Measurements from ENCODE around the gene RPGRIP1L. TPM values are rescaled to one million over a fixed set of nuclear protein-coding genes. Genes with fewer than 3 reads are reported as not detected.

RPGRIP1L gene
- total and polyA plus RNA-seq, 2 donors (not counting 1 experiment from before 2014, with no cell fraction given): 1.0 to 7.1 TPM

DNA sequence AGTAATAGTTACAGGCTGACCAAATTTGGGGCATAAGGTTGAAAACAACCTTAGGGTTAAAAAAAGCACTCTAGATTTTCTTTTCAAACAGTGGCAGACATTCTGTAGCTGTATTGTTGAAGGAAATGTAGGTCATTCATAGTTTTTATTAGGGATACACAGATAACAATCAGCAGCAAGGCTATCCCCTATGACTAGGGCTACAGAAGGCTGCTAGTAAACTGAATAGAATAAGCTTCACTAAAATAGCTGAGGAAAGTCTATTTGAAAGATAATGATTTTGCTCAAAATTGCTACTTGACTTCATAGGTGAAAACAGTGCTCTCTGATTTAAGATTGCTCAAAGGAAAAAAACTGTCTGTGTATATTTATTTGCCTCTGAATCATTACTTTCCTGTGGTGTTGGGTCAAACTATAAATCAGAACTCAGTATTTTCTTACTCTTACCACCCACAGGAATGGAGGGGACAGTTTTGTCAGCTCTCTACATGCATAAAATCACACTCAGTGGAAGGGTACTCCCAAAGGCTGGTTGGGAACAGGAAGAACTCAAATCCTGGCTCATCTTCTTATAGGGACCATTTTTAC, 24.8 kb downstream of the RPGRIP1L start:
- no peak for ATAC-seq (ENCODE audit: low read depth)
- Histone ChIP-seq H3K4me2 (replicated peaks; ENCODE audit: low read depth, low read length, poor library complexity, severe bottlenecking) (no peak overlapping the region), H4K20me1 (ENCODE audit: control insufficient read depth, insufficient read depth, low read length, poor library complexity, severe bottlenecking) (no peaks in the 10 kb centered on the region), H2AFZ (ENCODE audit: insufficient read depth, low read depth, low read length, poor library complexity, severe bottlenecking) (no peak overlapping the region), H3K79me2 (ENCODE audit: control insufficient read depth, insufficient read depth, low read length) (no peaks in the 10 kb centered on the region), H3K9ac (ENCODE audit: low read length) (no peak overlapping the region), H3K27me3 (replicated peaks in 1 of 4; ENCODE audit: control extremely low read depth in 1 of 4, control insufficient read depth in 3 of 4, insufficient read depth in 4 of 4, low read length in 3 of 4) (no peaks in the 10 kb centered on the region), H3K27ac (ENCODE audit: low read length in 2 of 2) (no peak overlapping the region), H3K9me3 (ENCODE audit: control extremely low read depth in 1 of 3, control insufficient read depth in 2 of 3, insufficient read depth in 1 of 3, low read length in 2 of 3) (no peaks in the 10 kb centered on the region), H3K4me1 (ENCODE audit: control insufficient read depth in 2 of 2, insufficient read depth in 2 of 2, low read length in 2 of 2) (no peaks in the 10 kb centered on the region), H3K36me3 (replicated peaks in 1 of 2; ENCODE audit: control extremely low read depth in 1 of 2, control insufficient read depth in 1 of 2, extremely low read depth in 1 of 2, insufficient read depth in 2 of 2, low read length in 1 of 2) (peaks cover 0 to 2% of the 10 kb centered on the region in 2 experiments), H3K4me3 (ENCODE audit: control extremely low read depth in 1 of 5, extremely low read depth in 1 of 5, insufficient read depth in 1 of 5, low read depth in 2 of 5, low read length in 4 of 5) (no peak overlapping the region)
- no peak for TF ChIP-seq EZH2 (IDR thresholded peaks at IDR 0.05; ENCODE audit: borderline replicate concordance, insufficient read depth, low read depth, low read length, poor library complexity, severe bottlenecking)
- TF ChIP-seq, protein P1, sequence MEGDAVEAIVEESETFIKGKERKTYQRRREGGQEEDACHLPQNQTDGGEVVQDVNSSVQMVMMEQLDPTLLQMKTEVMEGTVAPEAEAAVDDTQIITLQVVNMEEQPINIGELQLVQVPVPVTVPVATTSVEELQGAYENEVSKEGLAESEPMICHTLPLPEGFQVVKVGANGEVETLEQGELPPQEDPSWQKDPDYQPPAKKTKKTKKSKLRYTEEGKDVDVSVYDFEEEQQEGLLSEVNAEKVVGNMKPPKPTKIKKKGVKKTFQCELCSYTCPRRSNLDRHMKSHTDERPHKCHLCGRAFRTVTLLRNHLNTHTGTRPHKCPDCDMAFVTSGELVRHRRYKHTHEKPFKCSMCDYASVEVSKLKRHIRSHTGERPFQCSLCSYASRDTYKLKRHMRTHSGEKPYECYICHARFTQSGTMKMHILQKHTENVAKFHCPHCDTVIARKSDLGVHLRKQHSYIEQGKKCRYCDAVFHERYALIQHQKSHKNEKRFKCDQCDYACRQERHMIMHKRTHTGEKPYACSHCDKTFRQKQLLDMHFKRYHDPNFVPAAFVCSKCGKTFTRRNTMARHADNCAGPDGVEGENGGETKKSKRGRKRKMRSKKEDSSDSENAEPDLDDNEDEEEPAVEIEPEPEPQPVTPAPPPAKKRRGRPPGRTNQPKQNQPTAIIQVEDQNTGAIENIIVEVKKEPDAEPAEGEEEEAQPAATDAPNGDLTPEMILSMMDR (IDR thresholded peaks at IDR 0.05): no peak
- Mint-ChIP-seq H3K4me1 (no peaks in the 10 kb centered on the region), H3K4me3 (no peak overlapping the region), H3K9me3 (ENCODE audit: insufficient read depth) (no peaks in the 10 kb centered on the region), H3K27ac (no peak overlapping the region), H3K27me3 (no peaks in the 10 kb centered on the region)
- CTCF ChIA-PET: no interaction called here
- intact Hi-C loops (cut with micrococcal nuclease): no loop called here
- POLR2A ChIA-PET: no interaction called here
- no peak for DNase-seq

DNA sequence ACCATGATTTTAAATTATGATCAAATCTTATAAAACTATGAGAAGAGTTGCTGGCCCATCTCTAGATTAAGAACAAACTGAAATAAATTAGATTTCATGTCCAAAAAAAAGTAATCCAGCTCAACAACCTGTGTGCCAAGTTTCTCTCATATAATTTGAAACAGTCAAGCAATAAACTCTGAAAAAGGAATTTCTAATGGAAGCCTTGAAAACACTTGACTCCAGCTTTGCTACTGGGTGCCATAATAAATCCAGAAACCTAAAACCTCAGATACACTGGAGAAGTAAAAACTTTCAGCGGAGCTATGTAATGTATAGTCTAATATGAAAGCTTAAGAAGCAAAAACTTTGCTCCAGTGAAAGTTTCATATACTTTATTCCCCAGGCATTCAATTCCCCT, 25.5 kb downstream of the RPGRIP1L start:
- H3K79me2 ChIP-seq (ENCODE audit: control insufficient read depth, insufficient read depth, low read length): no peaks in the 10 kb centered on the region
- no peaks in the 10 kb centered on the region for H3K4me1 ChIP-seq (ENCODE audit: control insufficient read depth in 2 of 2, insufficient read depth in 2 of 2, low read length in 2 of 2)
- H3K36me3 ChIP-seq (replicated peaks in 1 of 2; ENCODE audit: control extremely low read depth in 1 of 2, control insufficient read depth in 1 of 2, extremely low read depth in 1 of 2, insufficient read depth in 2 of 2, low read length in 1 of 2): peaks cover 0 to 2% of the 10 kb centered on the region in 2 experiments
- POLR2A ChIA-PET: no interaction called here
- H3K27me3 ChIP-seq (replicated peaks in 1 of 4; ENCODE audit: control extremely low read depth in 1 of 4, control insufficient read depth in 3 of 4, insufficient read depth in 4 of 4, low read length in 3 of 4): no peaks in the 10 kb centered on the region
- no peaks in the 10 kb centered on the region for H3K9me3 ChIP-seq (ENCODE audit: control extremely low read depth in 1 of 3, control insufficient read depth in 2 of 3, insufficient read depth in 1 of 3, low read length in 2 of 3)
- Mint-ChIP-seq H3K27ac (no peak overlapping the region), H3K9me3 (ENCODE audit: insufficient read depth) (no peaks in the 10 kb centered on the region), H3K4me1 (no peaks in the 10 kb centered on the region), H3K4me3 (no peak overlapping the region), H3K27me3 (no peaks in the 10 kb centered on the region)
- no peak overlapping the region for H3K9ac ChIP-seq (ENCODE audit: low read length)
- TF ChIP-seq EZH2 (IDR thresholded peaks at IDR 0.05; ENCODE audit: borderline replicate concordance, insufficient read depth, low read depth, low read length, poor library complexity, severe bottlenecking): no peak
- TF ChIP-seq, protein P1 (IDR thresholded peaks at IDR 0.05): no peak
- no peak overlapping the region for H3K4me2 ChIP-seq (replicated peaks; ENCODE audit: low read depth, low read length, poor library complexity, severe bottlenecking)
- ATAC-seq (ENCODE audit: low read depth) (no peak), DNase-seq (no peak)
- CTCF ChIA-PET: no interaction called here
- intact Hi-C loops (cut with micrococcal nuclease): no loop called here
- WGBS (ENCODE audit: insufficient coverage): no CpG with 5 or more reads among the region's 1 CpG
- H3K27ac ChIP-seq (ENCODE audit: low read length in 2 of 2): no peak overlapping the region
- no peak overlapping the region for H3K4me3 ChIP-seq (ENCODE audit: control extremely low read depth in 1 of 5, extremely low read depth in 1 of 5, insufficient read depth in 1 of 5, low read depth in 2 of 5, low read length in 4 of 5)
- no peaks in the 10 kb centered on the region for H4K20me1 ChIP-seq (ENCODE audit: control insufficient read depth, insufficient read depth, low read length, poor library complexity, severe bottlenecking)
- no peak overlapping the region for H2AFZ ChIP-seq (ENCODE audit: insufficient read depth, low read depth, low read length, poor library complexity, severe bottlenecking)
